HS-27A (cell line): ENCODE data around the gene ARL15.
"Not testable (repeated sequence)": the region's sequence is repeated elsewhere in the genome, so short reads cannot be mapped to it uniquely, and the experiment has no call there.

Source experiments
- DNase-seq: peaks from one replicate; pipeline ENCODE4 v3.0.0-alpha.2; 2012; ENCODE audit warnings: low read depth, missing footprints

ARL15 gene

GRCh38 chr5:54090495-54091120, 219.8 kb downstream of the ARL15 start:
- DNase-seq = peak; percentile 26

DNA sequence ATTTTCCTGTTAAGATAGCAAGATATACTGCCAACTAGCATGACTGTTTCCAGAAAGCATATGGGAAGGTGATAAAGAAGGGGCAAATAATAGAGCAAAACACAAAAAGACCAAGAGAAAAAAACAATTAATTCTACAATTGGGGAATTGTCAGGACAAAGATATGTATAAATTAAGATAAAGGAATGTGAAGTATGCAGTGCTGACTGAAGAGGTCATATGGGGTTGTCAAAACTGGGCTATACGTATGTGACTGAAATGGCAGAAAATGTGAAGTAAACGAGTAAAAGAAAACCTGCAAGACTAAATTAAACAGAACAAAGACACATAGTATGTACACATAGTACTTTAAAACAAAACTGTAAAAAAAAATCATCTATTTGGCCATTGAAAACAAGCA, 222.3 kb downstream of the ARL15 start:
- DNase-seq = no peak

DNA sequence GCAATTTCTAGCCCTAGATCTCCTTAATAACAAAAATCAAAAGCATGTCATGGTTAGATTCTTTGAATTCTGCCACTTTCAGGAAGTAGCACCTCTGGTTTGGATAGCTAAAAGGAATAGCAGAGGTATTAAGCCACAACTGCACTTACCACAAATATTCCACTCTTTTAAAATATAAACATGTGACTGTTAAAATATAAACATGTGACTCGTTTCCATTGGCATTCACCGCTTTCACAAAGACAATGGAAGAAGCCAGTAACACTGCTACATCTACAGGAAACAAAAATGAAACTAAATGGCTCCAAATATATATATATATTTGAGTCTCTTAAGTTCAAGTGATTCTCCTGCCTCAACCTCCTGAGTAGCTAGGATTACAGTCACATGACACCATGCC, 222.9 kb downstream of the ARL15 start:
- DNase-seq = no peak

DNA sequence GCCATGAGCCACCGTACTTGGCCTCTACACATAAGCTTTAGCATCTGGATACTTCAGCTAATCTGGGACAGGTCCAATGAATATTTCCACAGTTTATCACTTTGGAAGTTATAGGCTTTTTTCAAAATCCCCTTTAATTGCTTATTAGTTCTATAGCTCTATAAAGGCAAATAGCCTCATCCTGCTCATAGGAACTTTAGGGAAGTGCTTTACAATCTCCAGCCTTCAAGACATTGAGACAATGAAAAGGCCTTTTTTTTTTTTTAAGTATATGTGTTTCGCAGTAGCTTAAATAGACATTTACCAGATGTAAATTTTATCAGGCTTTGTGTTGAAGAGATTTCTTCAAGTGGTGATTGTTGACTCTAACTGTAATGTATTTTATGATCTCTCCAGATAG, 224.2 kb downstream of the ARL15 start:
- no peak for DNase-seq

GRCh38 chr5:54084696-54085095, 225.7 kb downstream of the ARL15 start:
- DNase-seq = no peak

- no peak for DNase-seq
Measured at GRCh38 chr5:54083851-54084250, 226.5 kb downstream of the ARL15 start.

- DNase-seq = no peak
Measured at GRCh38 chr5:54083245-54083644, 227.1 kb downstream of the ARL15 start.

DNA sequence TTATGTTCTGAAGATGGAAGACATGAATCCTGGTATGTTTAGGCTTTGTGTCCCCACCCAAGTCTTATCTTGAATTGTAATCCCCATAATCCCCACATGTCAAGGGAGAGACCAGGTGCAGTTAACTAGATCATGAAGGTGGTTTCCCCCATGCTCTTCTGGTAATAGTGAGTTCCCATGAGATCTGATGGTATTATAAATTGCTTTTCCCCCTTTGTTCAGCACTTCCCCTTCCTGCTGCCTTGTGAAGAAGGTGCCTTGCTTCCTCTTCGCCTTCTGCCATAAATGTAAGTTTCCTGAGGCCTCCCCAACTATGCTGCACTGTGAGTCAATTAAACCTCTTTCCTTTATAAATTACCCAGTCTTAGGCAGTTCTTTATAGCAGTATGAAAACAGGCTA, 229.0 kb downstream of the ARL15 start:
- DNase-seq = no peak

- no peak for DNase-seq
Measured at GRCh38 chr5:54080831-54081230, 229.5 kb downstream of the ARL15 start.

GRCh38 chr5:54073735-54074134, 236.6 kb downstream of the ARL15 start:
- DNase-seq = no peak

DNA sequence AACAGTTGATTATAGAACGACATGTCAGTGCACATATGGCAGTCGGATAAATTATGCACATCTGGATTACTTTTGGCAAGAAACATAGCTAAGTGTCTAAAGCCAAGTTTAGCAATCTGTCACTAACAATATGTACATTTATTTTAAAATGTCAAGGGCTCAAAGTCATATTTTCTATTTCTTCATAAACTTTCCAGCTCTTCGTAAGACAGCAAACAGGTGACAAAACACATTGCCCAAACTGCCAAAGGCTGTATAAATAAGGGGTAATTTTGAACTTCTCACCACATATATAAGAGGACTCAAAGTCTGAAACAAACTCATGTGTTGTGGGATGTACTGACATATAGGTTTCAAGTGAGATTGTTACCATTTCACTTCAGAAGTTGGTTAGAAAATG, 237.2 kb downstream of the ARL15 start:
- no peak for DNase-seq

GRCh38 chr5:54066433-54066832, 243.9 kb downstream of the ARL15 start:
- DNase-seq = no peak

- peak; percentile 40 for DNase-seq
Measured at GRCh38 chr5:54063817-54064216, 246.6 kb downstream of the ARL15 start.

- DNase-seq = peak; percentile 56
Measured at GRCh38 chr5:54062958-54063357, 247.4 kb downstream of the ARL15 start.

GRCh38 chr5:54060919-54061318, 249.5 kb downstream of the ARL15 start:
- DNase-seq = not testable (repeated sequence)

- DNase-seq = no peak
Measured at GRCh38 chr5:54049963-54050362, 260.4 kb downstream of the ARL15 start.

GRCh38 chr5:54049144-54049543, 261.2 kb downstream of the ARL15 start:
- DNase-seq = no peak

GRCh38 chr5:54045077-54045792, 265.1 kb downstream of the ARL15 start:
- DNase-seq = no peak

DNA sequence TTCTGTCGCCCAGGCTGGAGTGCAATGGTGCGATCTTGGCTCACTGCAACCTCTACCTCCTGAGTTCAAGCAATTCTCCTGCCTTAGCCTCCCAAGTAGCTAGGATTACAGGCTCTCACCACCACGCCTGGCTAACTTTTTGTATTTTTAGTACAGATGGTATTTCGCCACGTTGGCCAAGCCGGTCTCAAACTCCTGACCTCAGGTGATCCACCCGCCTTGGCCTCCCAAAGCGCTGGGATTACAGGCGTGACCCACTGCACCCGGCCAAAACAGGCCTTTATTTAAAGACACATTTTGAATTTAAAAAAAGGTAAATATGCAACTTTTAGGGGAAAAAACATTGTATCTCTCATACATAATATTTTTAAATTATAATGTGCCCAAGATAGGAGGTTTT, 266.1 kb downstream of the ARL15 start:
- not testable (repeated sequence) for DNase-seq

DNA sequence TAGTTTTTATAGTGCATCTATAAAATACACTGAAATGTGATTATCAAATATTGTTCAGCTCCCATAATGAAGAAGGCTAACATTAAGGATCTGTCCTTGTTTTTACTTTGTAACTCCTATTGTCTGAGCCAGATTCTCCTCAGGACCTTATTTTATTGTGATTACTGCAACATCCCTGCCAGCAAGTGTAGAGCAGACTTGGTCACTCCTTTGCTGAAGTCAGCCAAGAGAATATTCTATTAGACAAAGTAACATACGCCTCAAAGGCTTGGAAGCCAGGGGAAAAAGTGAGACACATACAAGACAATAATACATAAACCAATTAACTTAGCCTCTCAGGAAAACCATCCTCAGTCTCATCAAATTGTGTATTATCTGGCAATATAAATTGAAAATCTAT, 269.6 kb downstream of the ARL15 start:
- no peak for DNase-seq

DNA sequence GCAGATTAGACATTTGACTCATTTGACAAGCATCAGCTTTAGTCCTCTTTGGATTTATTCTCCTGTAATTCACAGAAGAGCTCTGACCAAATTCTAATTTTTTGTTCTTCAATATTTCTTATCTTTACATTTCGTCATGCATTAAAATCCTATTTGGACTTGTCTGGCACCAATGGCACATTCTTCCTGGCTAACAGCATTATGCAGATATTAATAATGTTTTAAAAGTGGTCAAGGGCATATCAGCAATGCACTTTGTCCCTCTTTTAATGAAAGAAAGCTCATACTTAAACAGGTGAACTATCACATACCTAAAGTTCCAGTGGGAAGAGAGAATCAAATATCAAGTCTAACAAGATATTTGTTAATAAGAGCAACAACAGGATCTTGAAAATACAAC, 270.4 kb downstream of the ARL15 start:
- DNase-seq = no peak

GRCh38 chr5:54037205-54037604, 273.2 kb downstream of the ARL15 start:
- DNase-seq = no peak

GRCh38 chr5:54030981-54031380, 279.4 kb downstream of the ARL15 start:
- no peak for DNase-seq

GRCh38 chr5:54024466-54024865, 285.9 kb downstream of the ARL15 start:
- no peak for DNase-seq
